K562 (cell line): ENCODE results near the gene TPBGL. TPM values are rescaled to one million over a fixed set of nuclear protein-coding genes. Genes with fewer than 3 reads are reported as not detected.
A peak's percentile ranks its signal among the peaks of the same experiment; 100 is the strongest.

ENCODE experiments used
- BACH1 ChIP-seq: fragments of 200-800 bp; sonication (Bioruptor generic); IDR thresholded peaks from 2 replicates; pipeline ENCODE4 v1.6.1; 2016; ENCODE audit warnings: missing genetic modification characterization, missing compliant biosample characterization
- CHCHD3 ChIP-seq: fragments of 250-450 bp; sonication (Bioruptor Pico); IDR thresholded peaks from 2 replicates; pipeline ENCODE4 v2.1.2; 2022; ENCODE audit warnings: mild to moderate bottlenecking
- FOXA1 ChIP-seq: fragments of 450-650 bp; IDR thresholded peaks from 2 replicates; pipeline ENCODE4 v1.6.1; 2016; ENCODE audit warnings: mild to moderate bottlenecking, borderline replicate concordance
- GABPB2 ChIP-seq: fragments of 250-450 bp; sonication (Bioruptor Pico); conservative IDR thresholded peaks from 2 replicates; pipeline ENCODE4 v1.5.1; 2021; ENCODE audit warnings: mild to moderate bottlenecking
- MAX ChIP-seq: sonication (generic); formaldehyde crosslinking; IDR thresholded peaks from 2 replicates; pipeline ENCODE4 v1.9.0; 2022; ENCODE audit warnings: mild to moderate bottlenecking, missing genetic modification reagents
- MCM7 ChIP-seq, 2 experiments: fragments of 450-650 bp; IDR thresholded peaks; 2 replicates each; pipeline ENCODE4 v1.6.1; 2016 to 2018
- NFATC3 ChIP-seq: fragments of 450-650 bp; IDR thresholded peaks from 2 replicates; pipeline ENCODE4 v1.6.1; 2017; ENCODE audit warnings: mild to moderate bottlenecking
- NR4A1 ChIP-seq, 2 experiments: fragments of 250-450 bp in 1 of 2; fragments of 450-650 bp in 1 of 2; sonication (Bioruptor Pico) in 1 of 2; IDR thresholded peaks; 2 replicates each; pipeline versions ENCODE4 v1.4.0 to v1.6.1; 2016 to 2020; ENCODE audit warnings: mild to moderate bottlenecking in 2 of 2, missing compliant biosample characterization in 1 of 2, missing genetic modification characterization in 1 of 2, moderate library complexity in 1 of 2
- RB1 ChIP-seq: fragments of 450-650 bp; IDR thresholded peaks from 2 replicates; pipeline ENCODE4 v1.6.1; 2017; ENCODE audit warnings: low read depth, mild to moderate bottlenecking
- RFX5 ChIP-seq: IDR thresholded peaks from 2 replicates; pipeline ENCODE4 v1.6.1; 2011; ENCODE audit warnings: low read depth, mild to moderate bottlenecking, improper control_type of control experiment, low read length
- SMARCE1 ChIP-seq: fragments of 450-650 bp; IDR thresholded peaks from 2 replicates; pipeline ENCODE4 v1.7.1; 2016; ENCODE audit warnings: mild to moderate bottlenecking
- SNRNP70 ChIP-seq: fragments of 200-400 bp; formaldehyde crosslinking; optimal IDR thresholded peaks from 2 replicates; pipeline ENCODE3; 2017; ENCODE audit warnings: low read depth, low read length
- TAF9B ChIP-seq: fragments of 450-650 bp; IDR thresholded peaks from 2 replicates; pipeline ENCODE4 v1.6.1; 2018; ENCODE audit warnings: mild to moderate bottlenecking; ENCODE audit not compliant: partially characterized antibody
- TEAD4 ChIP-seq, 2 experiments: sonication (generic) in 1 of 2; formaldehyde crosslinking in 1 of 2; IDR thresholded peaks; 2 replicates each; pipeline versions ENCODE4 v1.6.1 to v1.8.0; 2012 to 2022; ENCODE audit warnings: borderline replicate concordance in 1 of 2, inconsistent platforms in 1 of 2, low read length in 1 of 2, mild to moderate bottlenecking in 1 of 2, missing genetic modification reagents in 1 of 2
- ZFP91 ChIP-seq: sonication (generic); formaldehyde crosslinking; IDR thresholded peaks from 2 replicates; pipeline ENCODE4 v1.8.0; 2022; ENCODE audit warnings: mild to moderate bottlenecking, missing genetic modification reagents
- ZFX ChIP-seq: sonication (generic); formaldehyde crosslinking; IDR thresholded peaks from 2 replicates; pipeline ENCODE4 v1.8.0; 2022; ENCODE audit warnings: mild to moderate bottlenecking, missing genetic modification reagents, moderate library complexity
- ZNF212 ChIP-seq: fragments of 450-650 bp; formaldehyde crosslinking; IDR thresholded peaks from 2 replicates; pipeline ENCODE4 v1.4.0; 2020; ENCODE audit warnings: mild to moderate bottlenecking
- ZNF324 ChIP-seq: fragments of 250-450 bp; sonication (Bioruptor Pico); IDR thresholded peaks from 2 replicates; pipeline ENCODE4 v1.4.0; 2020; ENCODE audit warnings: mild to moderate bottlenecking
- polyA plus RNA-seq, 8 experiments: library from polyadenylated mRNA; depleted of rRNA in 4 of 8; stranded (reverse) in 5 of 8; unstranded in 3 of 8; fragments of >200 nt; fragmentation: Nextera tagmentation in 2 of 8; fragmentation: Illumina TruSeq in 1 of 8; extraction: Ambion mirVana in 2 of 8; extraction: Trizol in 1 of 8; gene quantifications; 2 replicates each; pipeline versions ENCODE4 v1.2.1 to v1.2.3, GENCODE V29; 2011 to 2014; ENCODE audit warnings: inconsistent platforms in 1 of 8, missing spikeins in 1 of 8
- total RNA-seq, 7 experiments: library from RNA; depleted of rRNA in 6 of 7; stranded (reverse); fragments of >200 nt in 6 of 7; fragmentation: Illumina TruSeq in 2 of 7; extraction: Trizol in 2 of 7; gene quantifications; 2 replicates each; pipeline versions ENCODE4 v1.2.1 to v1.2.3, GENCODE V29; 2011 to 2021; ENCODE audit warnings: low replicate concordance in 1 of 7
- TF ChIP-seq, protein P1 (sequence below): sonication (generic); formaldehyde crosslinking; IDR thresholded peaks from 2 replicates; pipeline ENCODE4 v1.8.0; 2022; ENCODE audit warnings: missing genetic modification reagents, mild to moderate bottlenecking, borderline replicate concordance
- TF ChIP-seq, protein P2 (sequence below): IDR thresholded peaks from 2 replicates; pipeline ENCODE4 v1.6.1; 2011; ENCODE audit not compliant: insufficient read length; ENCODE audit errors: extremely low read depth
- TF ChIP-seq, protein P3 (sequence below): fragments of 450-650 bp; formaldehyde crosslinking; IDR thresholded peaks from 2 replicates; pipeline ENCODE4 v1.4.0; 2020; ENCODE audit warnings: mild to moderate bottlenecking, moderate library complexity

The TPBGL gene
- total and polyA plus RNA-seq, 9 of the 15 experiments (the other 6 are each of a cell fraction or from before 2014, with no cell fraction given), result 0.04 to 0.11 (median 0.06) TPM; not detected in 6

- TF ChIP-seq NR4A1 (CRISPR knock-in tag; IDR thresholded peaks at IDR 0.05) (no peak), NR4A1 (tag; IDR thresholded peaks at IDR 0.05) (no peak), ZFP91 (no peak), CHCHD3 (CRISPR knock-in tag) (no peak), ZFX (peak; percentile 19; the same call in 1 of the 2 replicates), MCM7 (IDR thresholded peaks at IDR 0.05) (no peak), GABPB2 (CRISPR knock-in tag) (no peak), SNRNP70 (no peak), ZNF212 (CRISPR knock-in tag) (no peak), BACH1 (no peak), MAX (CRISPR knock-in tag) (no peak), NFATC3 (no peak), RFX5 (no peak), ZNF324 (CRISPR knock-in tag) (no peak), RB1 (peak; percentile 78), TAF9B (no peak), TEAD4 (IDR thresholded peaks at IDR 0.05; ENCODE audit: low read length) (no peak), TEAD4 (CRISPR knock-in tag; IDR thresholded peaks at IDR 0.05; ENCODE audit: borderline replicate concordance) (no peak), FOXA1 (no peak), SMARCE1 (no peak)
- TF ChIP-seq, protein P1, sequence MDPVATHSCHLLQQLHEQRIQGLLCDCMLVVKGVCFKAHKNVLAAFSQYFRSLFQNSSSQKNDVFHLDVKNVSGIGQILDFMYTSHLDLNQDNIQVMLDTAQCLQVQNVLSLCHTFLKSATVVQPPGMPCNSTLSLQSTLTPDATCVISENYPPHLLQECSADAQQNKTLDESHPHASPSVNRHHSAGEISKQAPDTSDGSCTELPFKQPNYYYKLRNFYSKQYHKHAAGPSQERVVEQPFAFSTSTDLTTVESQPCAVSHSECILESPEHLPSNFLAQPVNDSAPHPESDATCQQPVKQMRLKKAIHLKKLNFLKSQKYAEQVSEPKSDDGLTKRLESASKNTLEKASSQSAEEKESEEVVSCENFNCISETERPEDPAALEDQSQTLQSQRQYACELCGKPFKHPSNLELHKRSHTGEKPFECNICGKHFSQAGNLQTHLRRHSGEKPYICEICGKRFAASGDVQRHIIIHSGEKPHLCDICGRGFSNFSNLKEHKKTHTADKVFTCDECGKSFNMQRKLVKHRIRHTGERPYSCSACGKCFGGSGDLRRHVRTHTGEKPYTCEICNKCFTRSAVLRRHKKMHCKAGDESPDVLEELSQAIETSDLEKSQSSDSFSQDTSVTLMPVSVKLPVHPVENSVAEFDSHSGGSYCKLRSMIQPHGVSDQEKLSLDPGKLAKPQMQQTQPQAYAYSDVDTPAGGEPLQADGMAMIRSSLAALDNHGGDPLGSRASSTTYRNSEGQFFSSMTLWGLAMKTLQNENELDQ (CRISPR knock-in tag), result no peak
- TF ChIP-seq, protein P2, sequence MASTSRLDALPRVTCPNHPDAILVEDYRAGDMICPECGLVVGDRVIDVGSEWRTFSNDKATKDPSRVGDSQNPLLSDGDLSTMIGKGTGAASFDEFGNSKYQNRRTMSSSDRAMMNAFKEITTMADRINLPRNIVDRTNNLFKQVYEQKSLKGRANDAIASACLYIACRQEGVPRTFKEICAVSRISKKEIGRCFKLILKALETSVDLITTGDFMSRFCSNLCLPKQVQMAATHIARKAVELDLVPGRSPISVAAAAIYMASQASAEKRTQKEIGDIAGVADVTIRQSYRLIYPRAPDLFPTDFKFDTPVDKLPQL, result no peak
- TF ChIP-seq, protein P3, sequence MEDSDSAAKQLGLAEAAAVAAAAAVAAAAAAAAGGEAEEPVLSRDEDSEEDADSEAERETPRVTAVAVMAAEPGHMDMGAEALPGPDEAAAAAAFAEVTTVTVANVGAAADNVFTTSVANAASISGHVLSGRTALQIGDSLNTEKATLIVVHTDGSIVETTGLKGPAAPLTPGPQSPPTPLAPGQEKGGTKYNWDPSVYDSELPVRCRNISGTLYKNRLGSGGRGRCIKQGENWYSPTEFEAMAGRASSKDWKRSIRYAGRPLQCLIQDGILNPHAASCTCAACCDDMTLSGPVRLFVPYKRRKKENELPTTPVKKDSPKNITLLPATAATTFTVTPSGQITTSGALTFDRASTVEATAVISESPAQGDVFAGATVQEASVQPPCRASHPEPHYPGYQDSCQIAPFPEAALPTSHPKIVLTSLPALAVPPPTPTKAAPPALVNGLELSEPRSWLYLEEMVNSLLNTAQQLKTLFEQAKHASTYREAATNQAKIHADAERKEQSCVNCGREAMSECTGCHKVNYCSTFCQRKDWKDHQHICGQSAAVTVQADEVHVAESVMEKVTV (CRISPR knock-in tag), result peak; percentile 84
Observed at GRCh38 chr11:75204685-75205563, 35.6 kb upstream of the TPBGL start (continued).
